ENCODE results near the gene CELF4.

GRCh38 chr18:37451239-37451825 lies 114.3 kb downstream of the CELF4 start:
- TF ChIP-seq CEBPB (IDR thresholded peaks at IDR 0.05; ENCODE audit: low read depth, low read length) = no peak
- no peak for TF ChIP-seq CTCF (conservative IDR thresholded peaks at IDR 0.05; ENCODE audit: low read depth, low read length)
- TF ChIP-seq POLR2A (IDR thresholded peaks at IDR 0.05; ENCODE audit: low read depth, low read length) = no peak
- no peak for TF ChIP-seq FOS (IDR thresholded peaks at IDR 0.05; ENCODE audit: low read depth, low read length)
- TF ChIP-seq, protein P1, sequence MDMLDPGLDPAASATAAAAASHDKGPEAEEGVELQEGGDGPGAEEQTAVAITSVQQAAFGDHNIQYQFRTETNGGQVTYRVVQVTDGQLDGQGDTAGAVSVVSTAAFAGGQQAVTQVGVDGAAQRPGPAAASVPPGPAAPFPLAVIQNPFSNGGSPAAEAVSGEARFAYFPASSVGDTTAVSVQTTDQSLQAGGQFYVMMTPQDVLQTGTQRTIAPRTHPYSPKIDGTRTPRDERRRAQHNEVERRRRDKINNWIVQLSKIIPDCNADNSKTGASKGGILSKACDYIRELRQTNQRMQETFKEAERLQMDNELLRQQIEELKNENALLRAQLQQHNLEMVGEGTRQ (IDR thresholded peaks at IDR 0.05; ENCODE audit: low read depth, low read length) = no peak
- TF ChIP-seq RCOR1 (IDR thresholded peaks at IDR 0.05; ENCODE audit: insufficient replicate concordance, low read length) = no peak
- TF ChIP-seq RAD21 (IDR thresholded peaks at IDR 0.05; ENCODE audit: low read length) = no peak
- TF ChIP-seq CHD1 (IDR thresholded peaks at IDR 0.05; ENCODE audit: low read depth, low read length) = no peak
- TF ChIP-seq SMC3 (IDR thresholded peaks at IDR 0.05; ENCODE audit: low read depth, low read length) = no peak
- TF ChIP-seq MXI1 (IDR thresholded peaks at IDR 0.05; ENCODE audit: borderline replicate concordance, low read depth, low read length) = no peak
- no peak for TF ChIP-seq MAZ (IDR thresholded peaks at IDR 0.05; ENCODE audit: borderline replicate concordance, low read depth, low read length)
- TF ChIP-seq, protein P2, sequence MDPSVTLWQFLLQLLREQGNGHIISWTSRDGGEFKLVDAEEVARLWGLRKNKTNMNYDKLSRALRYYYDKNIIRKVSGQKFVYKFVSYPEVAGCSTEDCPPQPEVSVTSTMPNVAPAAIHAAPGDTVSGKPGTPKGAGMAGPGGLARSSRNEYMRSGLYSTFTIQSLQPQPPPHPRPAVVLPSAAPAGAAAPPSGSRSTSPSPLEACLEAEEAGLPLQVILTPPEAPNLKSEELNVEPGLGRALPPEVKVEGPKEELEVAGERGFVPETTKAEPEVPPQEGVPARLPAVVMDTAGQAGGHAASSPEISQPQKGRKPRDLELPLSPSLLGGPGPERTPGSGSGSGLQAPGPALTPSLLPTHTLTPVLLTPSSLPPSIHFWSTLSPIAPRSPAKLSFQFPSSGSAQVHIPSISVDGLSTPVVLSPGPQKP (IDR thresholded peaks at IDR 0.05; ENCODE audit: borderline replicate concordance, low read depth, low read length) = no peak
